Endothelial cell of umbilical vein (primary cell): Measurements from ENCODE around the gene AQP3. TPM values are rescaled to one million over a fixed set of nuclear protein-coding genes. Genes with fewer than 3 reads are reported as not detected.

Source experiments
- BruUV-seq: library from RNA; stranded (reverse); fragments of 400-500 nt; replicated peaks from 2 replicates; lab custom pipeline; 2021; lab: Mats Ljungman, UMichigan
- CTCF ChIA-PET: fragments of 300-600, 350-600 bp; sonication (Branson Sonifier 250); formaldehyde crosslinking; loops from one replicate; lab custom pipeline; 2021; ENCODE audit warnings: antibody characterized with exemption, inconsistent platforms; lab: Charles Lee
- POLR2A ChIA-PET: fragments of 300-600, 350-600 bp; sonication (Branson Sonifier 250); formaldehyde crosslinking; loops from one replicate; lab custom pipeline; 2021; ENCODE audit warnings: antibody characterized with exemption, inconsistent platforms; lab: Charles Lee
- DNase-seq: peaks from one replicate; pipeline ENCODE4 v3.0.0-alpha.2; 2011; ENCODE audit warnings: low read depth, low spot score
- FAIRE-seq: peaks from 2 replicates; lab custom pipeline; 2011; peaks lifted over from hg19 to GRCh38; lab: Jason Lieb, UNC
- H2AFZ ChIP-seq: 2 replicates; pipeline ENCODE4 v1.6.0; 2012; ENCODE audit warnings: low read depth, low read length, control low read depth, inconsistent platforms
- H3K27ac ChIP-seq: 2 replicates; pipeline ENCODE4 v1.5.1; 2011; ENCODE audit warnings: low read depth, mild to moderate bottlenecking, control low read depth, low read length, moderate library complexity; ENCODE audit not compliant: insufficient read depth
- H3K27me3 ChIP-seq, 2 experiments: 2 replicates each; pipeline versions ENCODE4 v1.6.0 to v1.6.1; 2011; ENCODE audit warnings: low read length in 2 of 2, mixed read lengths in 1 of 2; ENCODE audit not compliant: control insufficient read depth in 2 of 2, insufficient read depth in 2 of 2
- H3K36me3 ChIP-seq, 2 experiments: 2 replicates in 1 of 2; 3 replicates in 1 of 2; pipeline ENCODE4 v1.5.1; 2011; ENCODE audit warnings: low read length in 2 of 2, mild to moderate bottlenecking in 1 of 2, moderate library complexity in 1 of 2; ENCODE audit not compliant: control insufficient read depth in 2 of 2, insufficient read depth in 2 of 2; ENCODE audit errors: extremely low read depth in 1 of 2
- H3K4me1 ChIP-seq: 3 replicates; pipeline ENCODE4 v1.5.1; 2011; ENCODE audit warnings: mild to moderate bottlenecking, low read length; ENCODE audit not compliant: control insufficient read depth, insufficient read depth; ENCODE audit errors: extremely low read depth
- H3K4me2 ChIP-seq: 2 replicates; pipeline ENCODE4 v1.6.1; 2011; ENCODE audit warnings: low read length, control low read depth, mixed read lengths; ENCODE audit not compliant: insufficient read depth
- H3K4me3 ChIP-seq, 3 experiments: fragments of 200-600 bp in 1 of 3; sonication (generic), shearing (Covaris generic) in 1 of 3; replicated peaks in 1 of 3; 2 replicates each; pipeline ENCODE4 v1.5.1; 2011 to 2016; ENCODE audit warnings: control low read depth in 3 of 3, low read length in 3 of 3, mild to moderate bottlenecking in 2 of 3, inconsistent platforms in 1 of 3, low read depth in 1 of 3, moderate library complexity in 1 of 3; ENCODE audit not compliant: insufficient read depth in 1 of 3
- H3K79me2 ChIP-seq: 2 replicates; pipeline ENCODE4 v1.6.0; 2012; ENCODE audit warnings: low read length, inconsistent platforms; ENCODE audit not compliant: control insufficient read depth, insufficient read depth
- H3K9ac ChIP-seq: replicated peaks from 2 replicates; pipeline ENCODE3; 2011; ENCODE audit warnings: low read length, control low read depth; ENCODE audit not compliant: insufficient read depth; ENCODE audit errors: extremely low read depth
- H3K9me1 ChIP-seq: replicated peaks from 3 replicates; pipeline ENCODE4 v1.6.0; 2011; ENCODE audit warnings: mild to moderate bottlenecking, low read length; ENCODE audit not compliant: control insufficient read depth, insufficient read depth; ENCODE audit errors: extremely low read depth
- H3K9me3 ChIP-seq: replicated peaks from 2 replicates; pipeline ENCODE4 v1.5.1; 2012; ENCODE audit warnings: low read length, inconsistent platforms; ENCODE audit not compliant: control insufficient read depth, insufficient read depth
- H4K20me1 ChIP-seq: replicated peaks from 2 replicates; pipeline ENCODE3; 2011; ENCODE audit warnings: mild to moderate bottlenecking, low read length; ENCODE audit not compliant: control insufficient read depth, insufficient read depth; ENCODE audit errors: extremely low read depth
- CTCF ChIP-seq, 2 donors: IDR thresholded peaks; 1 replicate in 1 of 2; 2 replicates in 1 of 2; pipeline ENCODE4 v1.5.1; 2011; ENCODE audit warnings: low read length in 2 of 2, mild to moderate bottlenecking in 2 of 2, moderate library complexity in 2 of 2, control low read depth in 1 of 2, inconsistent platforms in 1 of 2, low read depth in 1 of 2; ENCODE audit not compliant: insufficient read depth in 1 of 2; ENCODE audit errors: extremely low read depth in 1 of 2
- EZH2 ChIP-seq: IDR thresholded peaks from 2 replicates; pipeline ENCODE4 v1.6.1; 2012; ENCODE audit warnings: borderline replicate concordance, low read depth, mild to moderate bottlenecking, moderate library complexity, low read length, inconsistent platforms; ENCODE audit not compliant: severe bottlenecking
- FOS ChIP-seq: IDR thresholded peaks from 2 replicates; pipeline ENCODE4 v1.6.1; 2011; ENCODE audit warnings: mild to moderate bottlenecking, low read length, moderate library complexity, borderline replicate concordance; ENCODE audit not compliant: insufficient read depth
- GATA2 ChIP-seq: IDR thresholded peaks from 2 replicates; pipeline ENCODE4 v1.7.0; 2011; ENCODE audit warnings: low read depth, mild to moderate bottlenecking, moderate library complexity, mixed read lengths, low read length; ENCODE audit not compliant: insufficient read length, insufficient read depth
- JUN ChIP-seq: IDR thresholded peaks from 2 replicates; pipeline ENCODE4 v1.6.1; 2011; ENCODE audit warnings: borderline replicate concordance, low read depth; ENCODE audit not compliant: insufficient read length, insufficient read depth
- MYC ChIP-seq: IDR thresholded peaks from one replicate; pipeline ENCODE4 v1.6.1; 2011; ENCODE audit warnings: mild to moderate bottlenecking, low read depth, low read length
- POLR2A ChIP-seq: IDR thresholded peaks from 2 replicates; pipeline ENCODE4 v1.6.1; 2012; ENCODE audit warnings: low read depth, mild to moderate bottlenecking, control low read depth, low read length
- POLR2AphosphoS5 ChIP-seq: IDR thresholded peaks from 2 replicates; pipeline ENCODE4 v1.6.1; 2012; ENCODE audit warnings: low read depth, mild to moderate bottlenecking, control low read depth, low read length, moderate library complexity; ENCODE audit not compliant: insufficient read depth
- dilution Hi-C: fragments of 300-500 bp; cut with MboI; formaldehyde crosslinking; loops from one replicate; pipeline ENCODE4 v1.15.0; 2019; ENCODE audit warnings: low sequenced_read_pairs; ENCODE audit not compliant: extremely low pct_ligation_motif_present
- intact Hi-C: fragments of 100-400 bp; cut with micrococcal nuclease; formaldehyde crosslinking; loops from one replicate; pipeline ENCODE4 v1.10.0; 2022
- polyA plus RNA-seq, 4 experiments: library from polyadenylated mRNA; depleted of rRNA in 3 of 4; stranded (reverse) in 3 of 4; unstranded in 1 of 4; fragments of >200 nt; gene quantifications; 2 replicates each; pipeline versions ENCODE4 v1.2.1 to v1.2.3, GENCODE V29; 2011 to 2012; ENCODE audit warnings: missing spikeins in 1 of 4
- total RNA-seq: library from RNA; stranded (reverse); gene quantifications from 2 replicates; pipeline ENCODE4 v1.2.3, GENCODE V29; 2021
- TF ChIP-seq, protein P1 (sequence below): IDR thresholded peaks from 2 replicates; pipeline ENCODE4 v1.6.1; 2011; ENCODE audit not compliant: insufficient read depth, insufficient read length

The AQP3 gene
- total and polyA plus RNA-seq, 2 donors (not counting 3 experiments of a cell fraction or from before 2014, with no cell fraction given): 0.93 to 1.8 TPM

- Histone ChIP-seq H3K9me3 (no peaks in the 10 kb centered on the region), H3K27ac (no peak overlapping the region), H4K20me1 (no peaks in the 10 kb centered on the region), H3K79me2 (no peaks in the 10 kb centered on the region), H2AFZ (no peak overlapping the region), H3K4me3 (no peak overlapping the region), H3K27me3 (peaks cover 2 to 6% of the 10 kb centered on the region in 2 experiments), H3K4me2 (no peak overlapping the region), H3K9ac (no peak overlapping the region), H3K4me1 (peaks cover 3% of the 10 kb centered on the region), H3K9me1 (no peaks in the 10 kb centered on the region), H3K36me3 (no peaks in the 10 kb centered on the region)
- FAIRE-seq (no peak), DNase-seq (no peak)
- dilution Hi-C loops: no loop called here
- intact Hi-C loops: loop anchor here (5.0 kb wide), 1 partner anchor 50 kb away; no protein-coding TSS in a partner anchor
- no peak for TF ChIP-seq GATA2
- TF ChIP-seq POLR2AphosphoS5: no peak
- no peak for TF ChIP-seq CTCF (IDR thresholded peaks at IDR 0.05; ENCODE audit: extremely low read depth in 1 of 2, insufficient read depth in 1 of 2, low read depth in 1 of 2, low read length in 2 of 2)
- no peak for TF ChIP-seq POLR2A
- TF ChIP-seq EZH2: no peak
- TF ChIP-seq, protein P1, sequence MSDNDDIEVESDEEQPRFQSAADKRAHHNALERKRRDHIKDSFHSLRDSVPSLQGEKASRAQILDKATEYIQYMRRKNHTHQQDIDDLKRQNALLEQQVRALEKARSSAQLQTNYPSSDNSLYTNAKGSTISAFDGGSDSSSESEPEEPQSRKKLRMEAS: no peak
- no peak for TF ChIP-seq FOS
- no peak for TF ChIP-seq MYC
- no peak for TF ChIP-seq JUN
- ChIA-PET CTCF (interaction anchor here (1.4 to 5.9 kb wide), 4 partner anchors 10 to 62 kb away, joined by 5 to 57 read pairs (median 8); partner anchors contain the start of gene AQP3), POLR2A (no interaction called here)
- BruUV-seq: no TSS peak
Observed at GRCh38 chr9:33437205-33437604, 10.2 kb downstream of the AQP3 start.
